H9 (cell line): ENCODE data around the gene JPT2. TPM values are rescaled to one million over a fixed set of nuclear protein-coding genes. Genes with fewer than 3 reads are reported as not detected.

ENCODE experiments used
- DNase-seq: peaks from one replicate; pipeline ENCODE4 v3.0.0-alpha.2; 2017
- H2AFZ ChIP-seq: one replicate; pipeline ENCODE4 v1.6.1; 2013; ENCODE audit warnings: mild to moderate bottlenecking, low read length, control low read depth, moderate library complexity
- H2AK5ac ChIP-seq: 2 replicates; pipeline ENCODE4 v1.6.1; 2013; ENCODE audit warnings: low read length, control low read depth, mixed read lengths; ENCODE audit not compliant: insufficient read length
- H2BK120ac ChIP-seq: one replicate; pipeline ENCODE4 v1.6.1; 2013; ENCODE audit warnings: low read depth, mild to moderate bottlenecking, low read length, control low read depth, inconsistent platforms; ENCODE audit not compliant: poor library complexity, severe bottlenecking
- H2BK12ac ChIP-seq: 2 replicates; pipeline ENCODE4 v1.6.1; 2013; ENCODE audit warnings: low read length, control low read depth, mixed read lengths, low read depth; ENCODE audit not compliant: insufficient read length
- H2BK15ac ChIP-seq: 2 replicates; pipeline ENCODE4 v1.6.1; 2013; ENCODE audit warnings: low read depth, low read length, control low read depth
- H2BK20ac ChIP-seq: one replicate; pipeline ENCODE4 v1.6.1; 2013; ENCODE audit warnings: low read depth, mild to moderate bottlenecking, low read length, control low read depth, inconsistent platforms; ENCODE audit not compliant: poor library complexity, severe bottlenecking
- H2BK5ac ChIP-seq: 2 replicates; pipeline ENCODE4 v1.6.1; 2013; ENCODE audit warnings: low read length, control low read depth, mixed read lengths; ENCODE audit not compliant: insufficient read length
- H3K14ac ChIP-seq: 2 replicates; pipeline ENCODE4 v1.6.1; 2013; ENCODE audit warnings: low read length, control low read depth; ENCODE audit not compliant: insufficient read depth
- H3K18ac ChIP-seq: 2 replicates; pipeline ENCODE4 v1.6.1; 2013; ENCODE audit warnings: low read depth, mild to moderate bottlenecking, mixed read lengths, low read length, control low read depth; ENCODE audit not compliant: insufficient read length
- H3K23ac ChIP-seq: 2 replicates; pipeline ENCODE4 v1.6.1; 2013; ENCODE audit warnings: low read length, control low read depth, mixed read lengths, low read depth; ENCODE audit not compliant: insufficient read length
- H3K23me2 ChIP-seq: 2 replicates; pipeline ENCODE4 v1.6.1; 2013; ENCODE audit warnings: low read depth, mild to moderate bottlenecking, mixed read lengths, low read length, control low read depth; ENCODE audit not compliant: insufficient read length, poor library complexity, severe bottlenecking
- H3K27ac ChIP-seq: 2 replicates; pipeline ENCODE4 v1.5.1; 2013; ENCODE audit warnings: low read length, control low read depth, mixed read lengths, low read depth; ENCODE audit not compliant: insufficient read length
- H3K27me3 ChIP-seq: 2 replicates; pipeline ENCODE4 v1.6.1; 2013; ENCODE audit warnings: low read length, control low read depth, inconsistent platforms; ENCODE audit not compliant: insufficient read depth
- H3K4ac ChIP-seq: 2 replicates; pipeline ENCODE4 v1.6.1; 2013; ENCODE audit warnings: low read depth, mild to moderate bottlenecking, control low read depth, inconsistent platforms, low read length, moderate library complexity
- H3K4me1 ChIP-seq: 2 replicates; pipeline ENCODE4 v1.6.1; 2013; ENCODE audit warnings: low read length, control low read depth, inconsistent platforms; ENCODE audit not compliant: insufficient read depth
- H3K4me2 ChIP-seq: 2 replicates; pipeline ENCODE4 v1.6.1; 2013; ENCODE audit warnings: low read length, control low read depth, mixed read lengths; ENCODE audit not compliant: insufficient read length, insufficient read depth
- H3K56ac ChIP-seq: 2 replicates; pipeline ENCODE4 v1.6.1; 2013; ENCODE audit warnings: low read depth, mild to moderate bottlenecking, mixed read lengths, low read length, control low read depth; ENCODE audit not compliant: insufficient read length
- H3K79me1 ChIP-seq: 2 replicates; pipeline ENCODE4 v1.6.1; 2013; ENCODE audit warnings: low read depth, mild to moderate bottlenecking, moderate library complexity, low read length, control low read depth, inconsistent platforms; ENCODE audit not compliant: insufficient read depth, poor library complexity, severe bottlenecking
- H3K79me2 ChIP-seq: 2 replicates; pipeline ENCODE4 v1.6.1; 2013; ENCODE audit warnings: low read length, control low read depth, inconsistent platforms; ENCODE audit not compliant: insufficient read depth
- H3K9ac ChIP-seq: 2 replicates; pipeline ENCODE4 v1.6.1; 2013; ENCODE audit warnings: low read length, control low read depth, mixed read lengths; ENCODE audit not compliant: insufficient read length; ENCODE audit errors: extremely low read depth
- H3K9me3 ChIP-seq: one replicate; pipeline ENCODE4 v1.6.1; 2013; ENCODE audit warnings: low read depth, low read length, inconsistent platforms; ENCODE audit not compliant: control insufficient read depth
- H3T11ph ChIP-seq: one replicate; pipeline ENCODE4 v1.6.1; 2013; ENCODE audit warnings: mild to moderate bottlenecking, low read length, control low read depth, inconsistent platforms
- H4K20me1 ChIP-seq: one replicate; pipeline ENCODE4 v1.6.1; 2013; ENCODE audit not compliant: control insufficient read depth, insufficient read length, insufficient read depth
- H4K5ac ChIP-seq: 2 replicates; pipeline ENCODE4 v1.6.1; 2013; ENCODE audit warnings: low read depth, mild to moderate bottlenecking, mixed read lengths, low read length, control low read depth; ENCODE audit not compliant: insufficient read length
- H4K8ac ChIP-seq: replicated peaks from 2 replicates; pipeline ENCODE4 v1.6.1; 2013; ENCODE audit warnings: low read length, control low read depth, mixed read lengths, low read depth; ENCODE audit not compliant: insufficient read length
- H4K91ac ChIP-seq: 2 replicates; pipeline ENCODE4 v1.6.1; 2013; ENCODE audit warnings: low read depth, mild to moderate bottlenecking, moderate library complexity, mixed read lengths, low read length, control low read depth; ENCODE audit not compliant: insufficient read length
- H3K27ac Mint-ChIP-seq, 3 experiments: 2 replicates in 2 of 3; 3 replicates in 1 of 3; pipeline ENCODE4 v1.8.0; 2020 to 2021; ENCODE audit warnings: mixed read lengths in 3 of 3, mild to moderate bottlenecking in 1 of 3, moderate library complexity in 1 of 3
- H3K27me3 Mint-ChIP-seq: 2 replicates; pipeline ENCODE4 v1.8.0; 2021; ENCODE audit warnings: low read depth, mild to moderate bottlenecking, moderate library complexity, mixed read lengths
- H3K36me3 Mint-ChIP-seq, 3 experiments: 2 replicates in 2 of 3; 3 replicates in 1 of 3; pipeline ENCODE4 v1.8.0; 2020 to 2021; ENCODE audit warnings: low read depth in 3 of 3, mixed read lengths in 3 of 3; ENCODE audit not compliant: insufficient read depth in 1 of 3
- H3K4me1 Mint-ChIP-seq, 2 experiments: 2 replicates each; pipeline ENCODE4 v1.8.0; 2020; ENCODE audit warnings: mixed read lengths in 2 of 2
- H3K4me3 Mint-ChIP-seq, 2 experiments: 2 replicates in 1 of 2; 3 replicates in 1 of 2; pipeline ENCODE4 v1.8.0; 2020 to 2021; ENCODE audit warnings: mild to moderate bottlenecking in 2 of 2, mixed read lengths in 2 of 2, moderate library complexity in 1 of 2
- H3K9me3 Mint-ChIP-seq, 2 experiments: 2 replicates in 1 of 2; 3 replicates in 1 of 2; pipeline ENCODE4 v1.8.0; 2020; ENCODE audit warnings: mild to moderate bottlenecking in 2 of 2, mixed read lengths in 2 of 2, moderate library complexity in 1 of 2
- WGBS: extraction: QIAGEN DNeasy Blood & Tissue Kit; methylation state at CpG from one replicate; pipeline ENCODE4 v1.1.7; 2013; ENCODE audit warnings: missing lambda C conversion rate, low lambda C conversion rate, mixed read lengths; ENCODE audit not compliant: insufficient read length; ENCODE audit errors: extremely low coverage; 5-methylcytosine and 5-hydroxymethylcytosine counted together
- total RNA-seq: library from RNA; stranded (reverse); gene quantifications from 2 replicates; pipeline ENCODE4 v1.2.1, GENCODE V29; 2021
- TF ChIP-seq, protein P1 (sequence below): fragments of 200-600 bp; sonication (generic); conservative IDR thresholded peaks from 3 replicates; pipeline ENCODE4 v1.8.0; 2021; ENCODE audit warnings: antibody characterized with exemption, mild to moderate bottlenecking

The JPT2 gene
- total RNA-seq, 1 experiment from 2014 or later: 206 TPM

DNA sequence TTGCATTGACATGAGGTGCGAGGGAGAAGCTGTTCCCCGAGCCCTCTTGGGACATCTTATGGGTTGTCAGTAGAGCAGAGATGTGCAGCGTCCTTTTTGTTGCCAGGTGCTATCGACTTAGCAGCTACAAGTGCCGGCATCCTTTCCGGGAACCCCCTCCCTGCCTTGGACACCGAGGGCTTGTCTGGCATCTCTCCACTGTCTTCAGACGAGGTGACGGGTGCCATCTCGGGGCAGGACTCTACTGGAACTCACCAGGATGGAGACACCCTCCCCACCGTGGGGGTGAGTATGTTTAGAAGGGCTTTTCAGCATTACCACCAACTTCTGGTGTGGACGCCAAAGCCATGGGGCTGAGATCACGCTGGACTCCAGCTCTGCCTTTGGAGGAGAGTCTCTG is 11.8 kb upstream of the JPT2 start:
- Histone ChIP-seq H3K27me3 (no peaks in the 10 kb centered on the region), H3T11ph (no peak overlapping the region), H3K9me3 (no peaks in the 10 kb centered on the region), H3K18ac (no peak overlapping the region), H3K79me1 (no peaks in the 10 kb centered on the region), H4K20me1 (no peaks in the 10 kb centered on the region), H3K4ac (no peak overlapping the region), H2BK20ac (no peak overlapping the region), H3K14ac (no peak overlapping the region), H4K5ac (no peak overlapping the region), H3K23me2 (no peaks in the 10 kb centered on the region), H3K79me2 (no peaks in the 10 kb centered on the region), H4K8ac (no peak overlapping the region), H2BK12ac (no peak overlapping the region), H3K4me2 (no peak overlapping the region), H3K56ac (no peak overlapping the region), H2AK5ac (no peak overlapping the region), H2AFZ (no peak overlapping the region), H3K4me1 (no peaks in the 10 kb centered on the region), H2BK15ac (no peak overlapping the region), H3K23ac (no peak overlapping the region), H2BK5ac (no peak overlapping the region), H3K9ac (no peak overlapping the region), H3K27ac (no peak overlapping the region), H4K91ac (no peak overlapping the region), H2BK120ac (no peak overlapping the region)
- DNase-seq: no peak
- Mint-ChIP-seq H3K27me3 (no peaks in the 10 kb centered on the region), H3K4me1 (no peaks in the 10 kb centered on the region), H3K27ac (no peak overlapping the region; a peak in 1 of 7 replicates), H3K9me3 (no peaks in the 10 kb centered on the region; a peak in 1 of 5 replicates), H3K36me3 (peaks cover 27 to 95% (median 74%) of the 10 kb centered on the region in 3 experiments; a peak in 6 of 7 replicates), H3K4me3 (no peak overlapping the region)
- TF ChIP-seq, protein P1, sequence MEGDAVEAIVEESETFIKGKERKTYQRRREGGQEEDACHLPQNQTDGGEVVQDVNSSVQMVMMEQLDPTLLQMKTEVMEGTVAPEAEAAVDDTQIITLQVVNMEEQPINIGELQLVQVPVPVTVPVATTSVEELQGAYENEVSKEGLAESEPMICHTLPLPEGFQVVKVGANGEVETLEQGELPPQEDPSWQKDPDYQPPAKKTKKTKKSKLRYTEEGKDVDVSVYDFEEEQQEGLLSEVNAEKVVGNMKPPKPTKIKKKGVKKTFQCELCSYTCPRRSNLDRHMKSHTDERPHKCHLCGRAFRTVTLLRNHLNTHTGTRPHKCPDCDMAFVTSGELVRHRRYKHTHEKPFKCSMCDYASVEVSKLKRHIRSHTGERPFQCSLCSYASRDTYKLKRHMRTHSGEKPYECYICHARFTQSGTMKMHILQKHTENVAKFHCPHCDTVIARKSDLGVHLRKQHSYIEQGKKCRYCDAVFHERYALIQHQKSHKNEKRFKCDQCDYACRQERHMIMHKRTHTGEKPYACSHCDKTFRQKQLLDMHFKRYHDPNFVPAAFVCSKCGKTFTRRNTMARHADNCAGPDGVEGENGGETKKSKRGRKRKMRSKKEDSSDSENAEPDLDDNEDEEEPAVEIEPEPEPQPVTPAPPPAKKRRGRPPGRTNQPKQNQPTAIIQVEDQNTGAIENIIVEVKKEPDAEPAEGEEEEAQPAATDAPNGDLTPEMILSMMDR: no peak
- WGBS: no CpG with 5 or more reads among the region's 13 CpGs
